K562 (cell line): ENCODE results near the gene DAPK3.

Experiments
- STAG1 ChIP-seq: sonication (generic); formaldehyde crosslinking; IDR thresholded peaks from 2 replicates; pipeline ENCODE4 v1.5.0; 2020; ENCODE audit warnings: missing genetic modification reagents, borderline replicate concordance
- TCF3 ChIP-seq: sonication (generic); formaldehyde crosslinking; IDR thresholded peaks from 2 replicates; pipeline ENCODE4 v1.4.0; 2020; ENCODE audit warnings: mild to moderate bottlenecking, missing genetic modification reagents

DNA sequence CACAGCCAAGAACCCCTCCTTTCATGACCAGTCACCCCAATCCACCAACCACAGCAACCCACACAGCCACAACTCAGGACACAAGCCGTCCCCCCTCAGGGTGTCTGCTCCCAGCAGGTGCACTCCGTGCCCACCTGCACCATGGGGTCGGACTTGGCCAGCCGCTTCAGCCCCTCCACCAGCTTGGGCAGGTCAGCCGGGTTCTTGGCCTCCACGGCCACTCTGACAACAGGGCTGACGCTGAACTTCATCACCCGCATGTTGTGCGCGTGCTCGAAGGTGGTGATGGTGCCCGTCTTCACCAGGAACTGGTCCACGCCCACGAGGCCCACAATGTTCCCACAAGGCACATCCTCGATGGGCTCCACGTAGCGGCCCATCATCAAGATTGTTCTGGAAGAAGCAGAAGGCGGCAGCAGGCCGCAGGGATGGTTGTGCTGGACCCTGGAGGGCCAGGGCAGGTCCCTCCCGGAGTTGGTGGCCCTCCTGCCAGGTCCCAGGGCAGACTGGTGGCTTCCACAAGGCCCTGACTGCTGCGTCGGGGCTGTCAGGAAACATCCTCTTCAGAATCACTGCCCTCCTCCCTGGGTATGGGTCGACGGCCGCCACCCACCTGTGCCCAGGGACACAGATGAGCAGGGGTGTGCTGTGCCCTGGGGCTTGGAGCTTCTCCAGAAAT, 8.9 kb upstream of the DAPK3 start:
- TF ChIP-seq STAG1 (no peak), TCF3 (CRISPR knock-in tag) (no peak)
